ENCODE results near the gene CTBP2. TPM values are rescaled to one million over a fixed set of nuclear protein-coding genes. Genes with fewer than 3 reads are reported as not detected.

Gene CTBP2
- total and polyA plus RNA-seq, 2 of the 13 experiments (the other 11 are each of a cell fraction or from before 2014, with no cell fraction given): 0.08 TPM; not detected in 1

DNA sequence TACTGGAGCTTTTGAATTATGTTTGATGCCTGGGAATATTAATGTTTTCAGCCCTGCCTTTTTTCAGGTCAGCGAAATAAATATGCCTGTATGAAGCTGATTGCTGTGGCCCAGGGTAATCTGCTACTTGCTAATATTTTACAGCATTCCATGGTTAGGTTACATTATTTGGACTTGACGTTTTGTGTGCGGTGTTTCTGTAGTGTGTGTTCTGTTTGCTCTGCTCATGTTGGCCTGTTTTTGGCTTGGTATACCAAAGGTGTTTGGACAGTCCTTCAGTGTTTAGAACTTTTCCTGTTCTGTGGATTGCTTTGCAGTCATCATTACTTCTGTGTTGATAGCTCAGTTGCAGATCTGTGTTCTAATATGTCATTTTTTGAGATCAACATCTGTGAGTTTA, 206.9 kb downstream of the CTBP2 start:
- H4K20me1 ChIP-seq (ENCODE audit: insufficient read depth, low read length): peaks cover 27% of the 10 kb centered on the region
- POLR2A ChIA-PET: no interaction called here
- intact Hi-C loops (cut with micrococcal nuclease; ENCODE audit: unreplicated experiment): no loop called here

DNA sequence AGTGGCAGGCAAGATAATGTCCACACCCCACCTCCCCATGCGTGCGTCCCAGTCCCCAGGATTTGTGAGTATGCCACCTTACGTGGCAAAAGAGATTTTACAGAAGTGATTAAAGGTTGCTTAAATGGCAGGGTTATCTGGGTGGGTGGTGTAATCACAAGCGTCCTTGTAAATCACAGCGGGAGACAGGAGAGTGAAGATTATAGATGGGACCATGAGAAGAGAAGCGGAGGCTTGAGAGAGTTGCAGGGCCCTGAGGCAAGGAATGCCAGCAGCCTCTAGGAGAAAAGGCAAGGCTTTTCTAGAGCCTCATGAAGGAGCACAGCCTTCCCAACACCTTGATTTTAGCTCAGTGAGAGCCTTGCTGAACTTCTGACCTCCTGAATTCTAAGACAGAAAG, 208.2 kb downstream of the CTBP2 start:
- no peak for DNase-seq (ENCODE audit: low spot score)
- intact Hi-C loops (cut with micrococcal nuclease; ENCODE audit: unreplicated experiment) (no loop called here), in situ Hi-C loops (cut with HindIII; ENCODE audit: extremely low pct_ligation_motif_present, low pct_unique_long_range_greater_than_20kb) (no loop called here)
- no peak overlapping the region for H2AFZ ChIP-seq (ENCODE audit: low read length)
- H3K27ac ChIP-seq (ENCODE audit: extremely low read length, insufficient read depth, low read length): no peak overlapping the region
- peaks cover 13% of the 10 kb centered on the region for H3K4me1 ChIP-seq (ENCODE audit: insufficient read depth, low read length)
- no peak for FAIRE-seq
- ATAC-seq: no peak
- peaks cover 67% of the 10 kb centered on the region for H3K79me2 ChIP-seq (ENCODE audit: insufficient read depth, low read length)
- H3K36me3 ChIP-seq (replicated peaks in 1 of 2; ENCODE audit: control insufficient read depth in 1 of 2, insufficient read depth in 2 of 2, low read length in 2 of 2): peaks cover 5 to 16% of the 10 kb centered on the region in 2 experiments; a peak in 2 of 5 replicates
- no peaks in the 10 kb centered on the region; a peak in 1 of 5 replicates for H3K27me3 ChIP-seq (ENCODE audit: control insufficient read depth in 1 of 2, insufficient read depth in 2 of 2, low read length in 2 of 2)
- no peak overlapping the region for H3K4me3 ChIP-seq (replicated peaks in 1 of 3; ENCODE audit: insufficient read depth in 1 of 3, low read depth in 2 of 3, low read length in 3 of 3)
- H3K4me2 ChIP-seq (ENCODE audit: low read depth, low read length): no peak overlapping the region
- no peak overlapping the region for H3K9ac ChIP-seq (ENCODE audit: insufficient read depth, low read depth, low read length)
- H4K20me1 ChIP-seq (ENCODE audit: insufficient read depth, low read length): peaks cover 33% of the 10 kb centered on the region
- H3K9me3 ChIP-seq (ENCODE audit: low read length): no peaks in the 10 kb centered on the region
- POLR2A ChIA-PET: no interaction called here
- CTCF ChIA-PET (ENCODE audit: low intra/inter-chr PET ratio, low total read pairs): no interaction called here
- BruUV-seq (replicated peaks): no TSS peak
- over 99% methylated on average over 6 of the region's 6 CpGs for WGBS (ENCODE audit: low lambda C conversion rate)
- TF ChIP-seq, protein P1, sequence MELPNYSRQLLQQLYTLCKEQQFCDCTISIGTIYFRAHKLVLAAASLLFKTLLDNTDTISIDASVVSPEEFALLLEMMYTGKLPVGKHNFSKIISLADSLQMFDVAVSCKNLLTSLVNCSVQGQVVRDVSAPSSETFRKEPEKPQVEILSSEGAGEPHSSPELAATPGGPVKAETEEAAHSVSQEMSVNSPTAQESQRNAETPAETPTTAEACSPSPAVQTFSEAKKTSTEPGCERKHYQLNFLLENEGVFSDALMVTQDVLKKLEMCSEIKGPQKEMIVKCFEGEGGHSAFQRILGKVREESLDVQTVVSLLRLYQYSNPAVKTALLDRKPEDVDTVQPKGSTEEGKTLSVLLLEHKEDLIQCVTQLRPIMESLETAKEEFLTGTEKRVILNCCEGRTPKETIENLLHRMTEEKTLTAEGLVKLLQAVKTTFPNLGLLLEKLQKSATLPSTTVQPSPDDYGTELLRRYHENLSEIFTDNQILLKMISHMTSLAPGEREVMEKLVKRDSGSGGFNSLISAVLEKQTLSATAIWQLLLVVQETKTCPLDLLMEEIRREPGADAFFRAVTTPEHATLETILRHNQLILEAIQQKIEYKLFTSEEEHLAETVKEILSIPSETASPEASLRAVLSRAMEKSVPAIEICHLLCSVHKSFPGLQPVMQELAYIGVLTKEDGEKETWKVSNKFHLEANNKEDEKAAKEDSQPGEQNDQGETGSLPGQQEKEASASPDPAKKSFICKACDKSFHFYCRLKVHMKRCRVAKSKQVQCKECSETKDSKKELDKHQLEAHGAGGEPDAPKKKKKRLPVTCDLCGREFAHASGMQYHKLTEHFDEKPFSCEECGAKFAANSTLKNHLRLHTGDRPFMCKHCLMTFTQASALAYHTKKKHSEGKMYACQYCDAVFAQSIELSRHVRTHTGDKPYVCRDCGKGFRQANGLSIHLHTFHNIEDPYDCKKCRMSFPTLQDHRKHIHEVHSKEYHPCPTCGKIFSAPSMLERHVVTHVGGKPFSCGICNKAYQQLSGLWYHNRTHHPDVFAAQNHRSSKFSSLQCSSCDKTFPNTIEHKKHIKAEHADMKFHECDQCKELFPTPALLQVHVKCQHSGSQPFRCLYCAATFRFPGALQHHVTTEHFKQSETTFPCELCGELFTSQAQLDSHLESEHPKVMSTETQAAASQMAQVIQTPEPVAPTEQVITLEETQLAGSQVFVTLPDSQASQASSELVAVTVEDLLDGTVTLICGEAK (IDR thresholded peaks at IDR 0.05): no peak
- TF ChIP-seq, protein P1 (CRISPR knock-in tag; IDR thresholded peaks at IDR 0.05): no peak
- TF ChIP-seq RBM22 (optimal IDR thresholded peaks at IDR 0.05; ENCODE audit: low read length) (peak; percentile 29), ATM (IDR thresholded peaks at IDR 0.05; ENCODE audit: borderline replicate concordance) (no peak), ATRX (CRISPR knock-in tag; IDR thresholded peaks at IDR 0.05; ENCODE audit: borderline replicate concordance) (no peak)

More for the DNA sequence above, 206.9 kb downstream of the CTBP2 start:
- Histone ChIP-seq H2AFZ (ENCODE audit: low read length) (no peak overlapping the region), H3K4me3 (replicated peaks in 1 of 3; ENCODE audit: insufficient read depth in 1 of 3, low read depth in 2 of 3, low read length in 3 of 3) (no peak overlapping the region), H3K27me3 (ENCODE audit: control insufficient read depth in 1 of 2, insufficient read depth in 2 of 2, low read length in 2 of 2) (no peaks in the 10 kb centered on the region; a peak in 1 of 5 replicates), H3K36me3 (replicated peaks in 1 of 2; ENCODE audit: control insufficient read depth in 1 of 2, insufficient read depth in 2 of 2, low read length in 2 of 2) (peaks cover 3 to 11% of the 10 kb centered on the region in 2 experiments; a peak in 2 of 5 replicates), H3K4me2 (ENCODE audit: low read depth, low read length) (no peak overlapping the region), H3K79me2 (ENCODE audit: insufficient read depth, low read length) (peaks cover 64% of the 10 kb centered on the region), H3K9me3 (ENCODE audit: low read length) (no peaks in the 10 kb centered on the region), H3K4me1 (ENCODE audit: insufficient read depth, low read length) (peaks cover 13% of the 10 kb centered on the region), H3K9ac (ENCODE audit: insufficient read depth, low read depth, low read length) (no peak overlapping the region), H3K27ac (ENCODE audit: extremely low read length, insufficient read depth, low read length) (peak overlapping the region; percentile 3)
- in situ Hi-C loops (cut with HindIII; ENCODE audit: extremely low pct_ligation_motif_present, low pct_unique_long_range_greater_than_20kb): no loop called here
- peak; percentile 30 for DNase-seq (ENCODE audit: low spot score)
- WGBS (ENCODE audit: low lambda C conversion rate): 68% methylated on average over 3 of the region's 3 CpGs
- no TSS peak for BruUV-seq (replicated peaks)
- no peak for TF ChIP-seq ZBTB38 (CRISPR knock-in tag; IDR thresholded peaks at IDR 0.05)
- peak; percentile 33 for TF ChIP-seq RBM22 (optimal IDR thresholded peaks at IDR 0.05; ENCODE audit: low read length)
- no peak for FAIRE-seq
- CTCF ChIA-PET (ENCODE audit: low intra/inter-chr PET ratio, low total read pairs): no interaction called here
- peak; percentile 75 for ATAC-seq

All from HepG2 (cell line).